ENCODE measurements around the gene ADA. TPM values are rescaled to one million over a fixed set of nuclear protein-coding genes. Genes with fewer than 3 reads are reported as not detected.
A peak's percentile ranks its signal among the peaks of the same experiment; 100 is the strongest.

The ADA gene
- total and polyA plus RNA-seq, 9 of the 15 experiments (the other 6 are each of a cell fraction or from before 2014, with no cell fraction given): 2.4 to 26.1 (median 5.3) TPM

DNA sequence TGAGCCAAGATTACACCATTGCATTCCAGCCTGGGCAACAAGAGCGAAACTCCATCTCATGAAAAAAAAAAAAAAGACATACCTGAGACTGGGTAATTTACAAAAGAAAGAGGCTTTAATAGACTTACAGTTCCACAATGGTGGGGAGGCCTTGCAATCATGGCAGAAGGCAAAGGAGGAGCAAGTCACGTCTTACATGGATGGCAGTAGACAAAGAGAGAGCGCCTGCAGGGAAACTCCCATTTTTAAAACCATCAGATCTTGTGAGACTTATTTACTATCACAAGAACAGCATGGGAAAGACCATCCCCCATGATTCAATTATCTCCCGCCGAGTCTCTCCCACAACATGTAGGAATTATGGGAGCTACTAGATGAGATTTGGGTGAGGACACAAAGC, 2.7 kb upstream of the ADA start (continued):
- TF ChIP-seq ZFP36 (IDR thresholded peaks at IDR 0.05; ENCODE audit: low read depth, low read length, partially characterized antibody): peak; percentile 58

DNA sequence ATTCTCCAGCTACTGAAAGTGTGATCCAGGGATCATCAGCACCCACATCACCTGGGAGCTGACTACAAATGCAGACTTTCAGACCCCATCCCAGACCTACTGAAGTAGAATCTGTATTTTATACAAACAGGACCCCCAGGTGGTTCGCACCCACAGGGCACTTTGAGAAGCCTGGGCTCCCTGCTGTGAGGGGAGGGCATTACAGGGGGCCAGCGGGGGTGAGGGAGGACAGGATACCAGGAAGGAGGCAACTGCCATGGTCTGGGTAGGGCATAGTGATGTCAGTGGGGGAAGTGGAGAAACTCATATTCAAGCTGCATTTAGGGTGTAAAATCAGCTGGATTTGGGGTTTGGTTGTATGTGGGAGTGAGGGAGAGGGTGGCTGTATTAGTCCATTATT, 2.0 kb upstream of the ADA start:
- H4K20me1 ChIP-seq (replicated peaks; ENCODE audit: control insufficient read depth, insufficient read depth, low read length): no peaks in the 10 kb centered on the region
- no peak overlapping the region for H3K27ac ChIP-seq (ENCODE audit: extremely low read depth, low read depth, low read length)
- no peak overlapping the region for H3K4me2 ChIP-seq (ENCODE audit: insufficient read depth, low read length)
- no peaks in the 10 kb centered on the region for H3K36me3 ChIP-seq (ENCODE audit: control insufficient read depth, insufficient read depth, low read length)
- BruUV-seq (replicated peaks): no TSS peak
- WGBS (ENCODE audit: insufficient coverage, low coverage, missing lambda C conversion rate): 32% methylated on average over 2 of the region's 2 CpGs
- H3K4me3 ChIP-seq: no peak overlapping the region
- TF ChIP-seq MTA2 (IDR thresholded peaks at IDR 0.05; ENCODE audit: low read depth) (no peak), BDP1 (IDR thresholded peaks at IDR 0.05; ENCODE audit: insufficient read depth, insufficient read length) (no peak), ZNF444 (CRISPR knock-in tag; IDR thresholded peaks at IDR 0.05) (no peak), NR2C2 (CRISPR knock-in tag; IDR thresholded peaks at IDR 0.05) (no peak), NR2C2 (tag; IDR thresholded peaks at IDR 0.05) (no peak), ARNT (IDR thresholded peaks at IDR 0.05) (no peak), ATF7 (IDR thresholded peaks at IDR 0.05) (no peak), HDAC3 (IDR thresholded peaks at IDR 0.05; ENCODE audit: borderline replicate concordance, partially characterized antibody) (no peak), ARID2 (IDR thresholded peaks at IDR 0.05) (no peak), RBBP5 (IDR thresholded peaks at IDR 0.05; ENCODE audit: borderline replicate concordance, insufficient read depth, low read length, poor library complexity, severe bottlenecking) (no peak), HMG20A (CRISPR knock-in tag; conservative IDR thresholded peaks at IDR 0.05) (no peak), MTA1 (IDR thresholded peaks at IDR 0.05; ENCODE audit: borderline replicate concordance) (no peak)
- TF ChIP-seq, protein P1, sequence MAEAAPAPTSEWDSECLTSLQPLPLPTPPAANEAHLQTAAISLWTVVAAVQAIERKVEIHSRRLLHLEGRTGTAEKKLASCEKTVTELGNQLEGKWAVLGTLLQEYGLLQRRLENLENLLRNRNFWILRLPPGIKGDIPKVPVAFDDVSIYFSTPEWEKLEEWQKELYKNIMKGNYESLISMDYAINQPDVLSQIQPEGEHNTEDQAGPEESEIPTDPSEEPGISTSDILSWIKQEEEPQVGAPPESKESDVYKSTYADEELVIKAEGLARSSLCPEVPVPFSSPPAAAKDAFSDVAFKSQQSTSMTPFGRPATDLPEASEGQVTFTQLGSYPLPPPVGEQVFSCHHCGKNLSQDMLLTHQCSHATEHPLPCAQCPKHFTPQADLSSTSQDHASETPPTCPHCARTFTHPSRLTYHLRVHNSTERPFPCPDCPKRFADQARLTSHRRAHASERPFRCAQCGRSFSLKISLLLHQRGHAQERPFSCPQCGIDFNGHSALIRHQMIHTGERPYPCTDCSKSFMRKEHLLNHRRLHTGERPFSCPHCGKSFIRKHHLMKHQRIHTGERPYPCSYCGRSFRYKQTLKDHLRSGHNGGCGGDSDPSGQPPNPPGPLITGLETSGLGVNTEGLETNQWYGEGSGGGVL (CRISPR knock-in tag; IDR thresholded peaks at IDR 0.05): no peak
- H3K9me1 ChIP-seq (ENCODE audit: control insufficient read depth, insufficient read depth, low read length): no peaks in the 10 kb centered on the region
- no peaks in the 10 kb centered on the region; the same call in 2 of the 3 replicates for H3K79me2 ChIP-seq (ENCODE audit: control insufficient read depth, insufficient read depth, low read length)
- in situ Hi-C loops (cut with MboI): no loop called here
- ChIA-PET CTCF (ENCODE audit: low intra/inter-chr PET ratio) (no interaction called here), POLR2A (interaction anchor here (0.6 to 0.7 kb wide), 2 partner anchors 29 to 256 kb away, joined by 3 read pairs; no protein-coding TSS in a partner anchor)
- H2AFZ ChIP-seq (ENCODE audit: low read depth, low read length): no peak overlapping the region
- DNase-seq (ENCODE audit: extremely low read depth in 1 of 4, low spot score in 3 of 4) (no peak), FAIRE-seq (no peak), ATAC-seq (no peak)
- intact Hi-C loops (cut with micrococcal nuclease): no loop called here
- H3K27me3 ChIP-seq (ENCODE audit: control insufficient read depth in 2 of 2, insufficient read depth in 2 of 2, low read length in 2 of 2): peaks cover 4 to 14% of the 10 kb centered on the region in 2 experiments; a peak in 4 of 5 replicates
- H3K9ac ChIP-seq (ENCODE audit: insufficient read depth in 1 of 2, low read depth in 2 of 2, low read length in 2 of 2): no peak overlapping the region
- peaks cover 4% of the 10 kb centered on the region; the same call in 1 of the 2 replicates for H3K9me3 ChIP-seq (replicated peaks; ENCODE audit: control insufficient read depth, insufficient read depth, low read depth, low read length)
- H3K4me1 ChIP-seq (replicated peaks in 1 of 2; ENCODE audit: control insufficient read depth in 2 of 2, insufficient read depth in 2 of 2, low read length in 2 of 2): peaks cover 8 to 17% of the 10 kb centered on the region in 2 experiments; a peak in 4 of 5 replicates
